SH-SY5Y (cell line): Measurements from ENCODE around the gene CCDC142.
A peak's percentile ranks its signal among the peaks of the same experiment; 100 is the strongest.

Experiments used
- GATA2 ChIP-seq: IDR thresholded peaks from 2 replicates; pipeline ENCODE4 v1.6.1; 2011; ENCODE audit warnings: mild to moderate bottlenecking, low read depth, low read length
- GATA3 ChIP-seq: IDR thresholded peaks from 2 replicates; pipeline ENCODE4 v1.6.1; 2011; ENCODE audit warnings: low read depth, mild to moderate bottlenecking, low read length, moderate library complexity

Gene CCDC142

DNA sequence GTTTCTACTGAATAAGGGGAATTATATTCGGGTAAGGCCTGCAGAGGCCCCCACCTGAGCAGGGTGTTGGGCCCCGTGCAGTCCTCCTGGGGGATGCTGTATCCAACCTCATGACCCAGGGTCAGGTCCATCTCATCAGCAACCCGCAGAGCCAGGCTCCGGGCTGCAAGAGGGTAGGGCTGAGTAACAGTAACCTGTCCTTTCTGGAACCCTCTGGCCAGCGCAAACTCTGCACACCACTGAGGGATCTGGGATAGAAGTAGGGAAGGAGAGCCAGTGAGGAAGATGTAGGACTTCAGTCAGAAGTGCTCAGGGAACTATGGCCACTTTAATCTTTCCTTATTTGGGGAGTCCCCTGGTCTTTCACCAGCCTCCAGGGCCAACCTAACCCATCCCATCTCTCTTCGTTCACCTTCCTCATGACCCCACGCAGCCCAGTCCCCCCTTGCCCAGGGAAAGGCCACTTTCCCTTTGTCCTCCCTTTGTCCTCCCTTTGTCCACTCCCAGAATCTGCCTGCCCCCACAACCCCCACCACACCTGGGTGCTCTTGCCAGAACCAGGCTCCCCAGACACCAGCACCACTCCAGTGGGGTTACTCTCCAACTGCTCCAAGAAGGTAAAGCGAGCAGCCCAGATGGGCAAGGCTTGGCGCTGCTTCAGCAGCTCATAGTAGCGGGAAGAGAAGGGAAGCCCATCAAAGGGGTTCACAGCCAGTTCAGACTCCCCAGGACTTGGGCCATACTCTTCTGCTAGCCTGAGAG lies 42.3 kb upstream of the CCDC142 start:
- no peak for TF ChIP-seq GATA2
- TF ChIP-seq GATA3: no peak

DNA sequence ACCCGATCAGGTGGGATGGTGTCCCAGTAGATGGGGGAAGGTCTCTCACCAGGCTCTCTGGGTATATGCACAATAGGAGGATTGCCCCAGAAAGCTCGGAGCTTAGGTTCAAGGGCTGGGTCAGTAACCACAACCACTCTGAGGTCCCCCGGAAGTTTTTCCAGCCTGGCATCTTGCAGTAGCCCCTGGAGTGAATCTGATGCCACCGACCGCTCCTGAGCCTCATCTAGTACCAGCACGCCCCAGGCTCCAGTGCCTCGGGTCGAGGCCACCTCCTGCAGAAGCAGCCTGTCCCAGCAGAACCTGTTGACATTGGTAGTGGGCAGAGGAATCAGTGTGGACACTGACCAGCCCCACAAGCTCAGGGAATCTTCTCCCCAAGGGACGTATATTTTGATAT lies 41.2 kb upstream of the CCDC142 start:
- no peak for TF ChIP-seq GATA2
- TF ChIP-seq GATA3: no peak

DNA sequence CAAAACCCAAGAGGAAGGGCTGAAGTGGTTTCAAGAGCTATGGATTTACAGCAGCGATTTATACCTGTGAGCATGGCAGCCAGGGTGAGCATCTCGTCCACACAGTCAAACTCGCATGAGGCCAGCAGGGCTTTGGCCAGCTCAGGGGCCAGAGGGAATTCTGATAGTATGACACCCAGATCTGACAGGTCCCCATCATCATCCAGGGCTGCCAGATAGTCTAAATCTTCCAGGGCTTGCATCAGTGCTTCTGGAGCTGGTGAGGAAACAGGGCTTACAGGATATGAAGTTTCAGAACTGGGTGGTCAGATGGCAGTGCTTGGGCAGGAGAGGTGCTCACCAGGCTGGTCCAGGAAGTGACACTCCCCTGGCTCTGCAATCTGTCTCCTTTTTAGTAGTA lies 39.7 kb upstream of the CCDC142 start:
- TF ChIP-seq GATA3 (no peak), GATA2 (no peak)

- TF ChIP-seq GATA2 (no peak), GATA3 (no peak)
Measured at GRCh38 chr2:74516650-74517049, 33.9 kb upstream of the CCDC142 start.

DNA sequence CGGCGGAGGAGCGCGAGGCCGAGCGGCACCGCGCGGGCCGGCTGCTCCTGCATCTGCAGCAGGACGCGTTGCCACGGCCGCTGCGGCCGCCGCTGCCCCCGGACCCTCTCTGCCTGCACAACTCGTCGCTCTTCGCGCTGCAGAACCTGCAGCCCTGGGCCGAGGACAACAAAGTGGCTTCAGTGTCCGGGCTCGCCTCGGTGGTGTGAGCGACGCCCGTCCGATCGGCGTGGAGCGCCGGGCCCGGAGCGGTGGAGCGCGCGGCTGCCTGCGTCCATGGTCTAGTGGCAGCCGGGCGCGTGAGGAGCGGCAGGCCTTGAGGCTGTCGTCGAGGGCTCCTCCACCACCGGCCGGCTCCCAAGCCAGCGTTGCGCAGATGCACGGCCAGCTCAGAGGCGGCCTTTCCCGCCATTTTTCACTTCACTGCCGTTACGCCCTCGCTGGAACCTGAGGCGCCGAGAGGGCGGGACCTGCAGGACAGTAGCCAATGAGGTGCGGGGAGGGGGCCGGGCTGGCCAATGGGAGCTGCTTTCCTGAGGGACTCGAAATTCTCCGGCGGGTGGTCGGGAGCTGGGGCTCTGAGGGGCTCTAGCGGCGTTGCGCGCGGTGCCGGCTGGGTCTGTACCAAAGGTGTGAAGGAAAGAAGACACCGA lies 33.3 kb upstream of the CCDC142 start:
- TF ChIP-seq GATA3 (no peak), GATA2 (no peak)

DNA sequence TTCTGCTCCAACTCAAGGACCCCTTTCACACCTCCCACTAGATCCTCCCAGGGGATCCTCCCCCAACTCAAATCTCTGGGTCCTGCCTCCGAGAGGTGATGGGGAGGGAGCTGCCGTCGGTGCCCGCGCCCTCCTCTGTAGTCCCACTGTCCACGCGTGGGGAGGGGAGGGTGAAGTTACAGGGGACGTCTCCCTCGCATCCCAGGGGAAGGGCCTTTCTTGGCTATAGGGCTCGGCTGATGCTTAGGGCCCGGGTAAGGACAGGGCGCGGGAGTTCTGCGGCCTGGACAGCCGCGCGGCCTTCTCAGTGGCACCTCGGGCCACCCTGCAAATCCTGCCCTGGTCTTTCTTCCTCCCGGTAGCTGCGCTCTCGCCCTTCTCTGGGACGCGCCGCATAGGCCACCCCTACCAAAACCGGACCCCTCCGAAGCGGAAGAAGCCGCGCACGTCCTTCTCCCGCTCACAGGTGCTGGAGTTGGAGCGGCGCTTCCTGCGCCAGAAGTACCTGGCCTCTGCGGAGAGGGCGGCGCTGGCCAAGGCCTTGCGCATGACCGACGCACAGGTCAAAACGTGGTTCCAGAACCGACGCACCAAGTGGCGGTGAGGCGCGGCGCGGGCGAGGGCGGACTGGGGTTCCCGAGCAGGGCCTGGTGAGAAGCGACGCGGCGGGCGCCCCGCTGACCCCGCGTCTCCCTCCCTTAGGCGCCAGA lies 32.6 kb upstream of the CCDC142 start:
- TF ChIP-seq GATA3: no peak
- no peak for TF ChIP-seq GATA2

DNA sequence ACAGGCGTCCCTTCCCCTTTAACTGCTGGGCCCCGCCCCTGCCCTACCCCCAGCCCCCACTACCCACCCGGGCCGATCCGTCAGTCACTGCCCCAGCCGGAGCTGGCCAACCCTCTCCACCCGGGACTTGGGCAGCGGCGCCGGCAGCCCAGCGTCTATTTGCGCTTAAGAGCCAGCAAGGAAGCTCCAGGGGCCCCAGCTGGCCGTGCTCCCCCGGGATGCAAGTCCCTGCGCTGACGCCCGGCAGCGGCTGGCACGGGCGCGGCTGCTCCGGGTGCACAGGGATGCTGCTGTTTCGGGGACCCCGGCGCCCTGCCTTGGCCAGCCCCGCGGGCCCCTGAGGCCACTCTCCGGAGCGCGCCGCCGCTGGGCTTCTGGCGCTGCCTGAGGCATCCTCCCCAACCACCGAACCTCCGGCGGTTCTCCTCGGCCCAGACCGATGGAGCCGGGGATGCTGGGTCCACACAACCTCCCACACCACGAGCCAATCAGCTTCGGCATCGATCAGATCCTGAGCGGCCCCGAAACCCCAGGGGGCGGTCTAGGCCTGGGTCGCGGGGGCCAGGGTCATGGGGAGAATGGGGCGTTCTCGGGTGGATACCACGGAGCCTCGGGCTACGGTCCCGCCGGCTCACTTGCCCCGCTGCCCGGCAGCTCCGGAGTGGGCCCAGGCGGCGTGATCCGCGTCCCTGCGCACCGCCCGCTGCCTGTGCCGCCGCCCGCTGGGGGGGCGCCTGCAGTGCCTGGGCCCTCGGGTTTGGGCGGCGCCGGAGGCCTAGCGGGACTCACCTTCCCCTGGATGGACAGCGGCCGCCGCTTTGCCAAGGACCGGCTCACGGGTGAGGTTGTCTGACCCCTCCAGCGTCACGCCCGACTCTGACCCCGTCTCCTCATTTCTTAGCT lies 31.8 kb upstream of the CCDC142 start, which contains the start of gene TLX2:
Gene TLX2 (plus strand): TSS at position 83 of the 903 bp plus-strand sequence. CDS start 357 bp downstream, at position 440.
- TF ChIP-seq GATA2 (no peak; the same call in 1 of the 2 replicates), GATA3 (no peak)

GRCh38 chr2:74513605-74514367 lies 31.0 kb upstream of the CCDC142 start:
- TF ChIP-seq GATA3 (no peak), GATA2 (no peak)

- TF ChIP-seq GATA2: peak; percentile 40
- no peak for TF ChIP-seq GATA3
Measured at GRCh38 chr2:74512744-74513604, 30.2 kb upstream of the CCDC142 start.

DNA sequence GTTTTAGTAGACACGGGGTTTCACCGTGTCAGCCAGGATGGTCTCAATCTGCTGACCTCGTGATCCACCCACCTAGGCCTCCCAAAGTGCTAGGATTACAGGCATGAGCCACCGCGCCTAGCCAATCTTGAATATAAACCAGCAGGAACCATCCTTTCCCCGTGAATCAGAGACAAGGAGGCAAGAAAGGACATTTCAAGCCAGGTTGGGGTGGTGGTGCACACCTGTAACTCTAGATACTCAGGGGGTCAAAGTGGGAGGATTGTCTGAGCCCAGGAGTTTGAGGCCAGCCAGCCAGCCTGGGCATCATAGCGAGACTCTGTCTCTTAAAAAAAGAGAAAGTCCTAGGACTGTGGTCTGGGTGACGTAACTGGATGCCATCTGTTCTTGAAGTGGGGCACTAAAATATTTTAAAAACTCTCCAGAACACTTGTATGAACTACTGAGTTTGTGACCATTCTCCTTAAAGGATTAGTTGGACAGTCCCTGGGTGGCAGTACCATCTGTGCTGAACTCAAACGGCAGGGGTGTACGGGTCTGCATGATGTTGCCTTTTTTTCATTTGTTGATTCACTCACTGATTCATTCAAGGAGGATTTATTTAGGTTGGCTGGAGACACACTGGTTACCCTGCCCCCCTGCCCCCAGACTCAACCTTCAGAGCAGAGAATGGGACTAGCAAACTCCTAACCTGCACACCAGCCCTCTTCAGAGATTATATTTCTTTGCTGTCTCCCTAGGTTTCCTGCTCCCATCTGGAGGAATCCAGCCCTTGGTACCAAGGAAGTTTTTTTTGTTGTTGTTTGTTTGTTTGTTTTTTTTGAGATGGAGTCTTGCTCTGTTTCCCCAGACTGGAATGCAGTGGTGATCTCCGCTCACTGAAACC lies 28.5 kb upstream of the CCDC142 start:
- TF ChIP-seq GATA3 (no peak), GATA2 (no peak)

GRCh38 chr2:74510272-74510671 lies 27.5 kb upstream of the CCDC142 start:
- TF ChIP-seq GATA3 (no peak), GATA2 (no peak)
